Fibroblast of the aortic adventitia (primary cell): ENCODE measurements around the gene GALNT16. TPM values are rescaled to one million over a fixed set of nuclear protein-coding genes. Genes with fewer than 3 reads are reported as not detected.

ENCODE experiments used
- DNase-seq: peaks from one replicate; pipeline ENCODE4 v3.0.0-alpha.2; 2010; ENCODE audit warnings: low read depth
- H3K4me3 ChIP-seq: 2 replicates; pipeline ENCODE4 v1.5.1; 2011; ENCODE audit warnings: low read depth, mild to moderate bottlenecking, control low read depth, low read length, moderate library complexity
- total RNA-seq: library from RNA; depleted of rRNA; stranded (reverse); fragments of >200 nt; gene quantifications from 2 replicates; pipeline ENCODE4 v1.2.3, GENCODE V29; 2012; ENCODE audit warnings: low replicate concordance
- TF ChIP-seq, protein P1 (sequence below): IDR thresholded peaks from 2 replicates; pipeline ENCODE4 v1.5.1; 2011; ENCODE audit warnings: mild to moderate bottlenecking, low read length, control low read depth, inconsistent platforms; ENCODE audit not compliant: insufficient read depth

GALNT16 gene
- total RNA-seq, 1 donor: 4.6 TPM

GRCh38 chr14:69392481-69392880 lies 132.5 kb downstream of the GALNT16 start:
- no peak for DNase-seq
- H3K4me3 ChIP-seq: no peak overlapping the region
- TF ChIP-seq, protein P1, sequence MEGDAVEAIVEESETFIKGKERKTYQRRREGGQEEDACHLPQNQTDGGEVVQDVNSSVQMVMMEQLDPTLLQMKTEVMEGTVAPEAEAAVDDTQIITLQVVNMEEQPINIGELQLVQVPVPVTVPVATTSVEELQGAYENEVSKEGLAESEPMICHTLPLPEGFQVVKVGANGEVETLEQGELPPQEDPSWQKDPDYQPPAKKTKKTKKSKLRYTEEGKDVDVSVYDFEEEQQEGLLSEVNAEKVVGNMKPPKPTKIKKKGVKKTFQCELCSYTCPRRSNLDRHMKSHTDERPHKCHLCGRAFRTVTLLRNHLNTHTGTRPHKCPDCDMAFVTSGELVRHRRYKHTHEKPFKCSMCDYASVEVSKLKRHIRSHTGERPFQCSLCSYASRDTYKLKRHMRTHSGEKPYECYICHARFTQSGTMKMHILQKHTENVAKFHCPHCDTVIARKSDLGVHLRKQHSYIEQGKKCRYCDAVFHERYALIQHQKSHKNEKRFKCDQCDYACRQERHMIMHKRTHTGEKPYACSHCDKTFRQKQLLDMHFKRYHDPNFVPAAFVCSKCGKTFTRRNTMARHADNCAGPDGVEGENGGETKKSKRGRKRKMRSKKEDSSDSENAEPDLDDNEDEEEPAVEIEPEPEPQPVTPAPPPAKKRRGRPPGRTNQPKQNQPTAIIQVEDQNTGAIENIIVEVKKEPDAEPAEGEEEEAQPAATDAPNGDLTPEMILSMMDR: no peak

DNA sequence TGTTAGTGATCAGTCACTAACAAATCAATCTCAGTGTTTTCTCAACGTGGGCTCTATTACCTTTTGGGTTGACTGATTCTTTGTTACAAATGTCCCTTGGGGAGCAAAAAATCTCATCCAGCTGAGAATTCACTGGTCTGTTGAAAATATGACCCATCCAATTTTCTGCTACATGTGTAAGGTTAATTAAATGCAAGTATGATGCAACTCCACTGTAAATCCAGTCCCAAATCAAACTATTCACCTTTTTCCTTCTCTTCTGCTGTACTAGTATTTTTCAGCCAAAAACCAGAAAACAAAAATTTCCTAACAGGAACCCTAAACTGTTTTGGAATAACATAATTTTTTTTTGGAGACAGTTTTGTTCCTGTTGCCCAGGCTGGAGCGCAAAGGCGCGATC lies 136.0 kb downstream of the GALNT16 start:
- TF ChIP-seq, protein P1: no peak
- H3K4me3 ChIP-seq: no peak overlapping the region
- no peak for DNase-seq

- TF ChIP-seq, protein P1: no peak
- peak; percentile 98 for DNase-seq
- peak within 1 kb of the TSS; percentile 94 for H3K4me3 ChIP-seq
These were observed 138.3 kb downstream of the GALNT16 start, which contains the start of the genes ERH and SLC39A9 for GRCh38 chr14:69398053-69398817. Gene ERH, minus strand, starts transcription at chr14:69398299. Its CDS starts 66 bp downstream, at chr14:69398233. Gene SLC39A9, plus strand, starts transcription at chr14:69398692. Its CDS starts 678 bp downstream, at chr14:69399370.

GRCh38 chr14:69398818-69399210 lies 138.9 kb downstream of the GALNT16 start:
- peak overlapping the region; percentile 94 for H3K4me3 ChIP-seq
- TF ChIP-seq, protein P1: no peak
- no peak for DNase-seq

DNA sequence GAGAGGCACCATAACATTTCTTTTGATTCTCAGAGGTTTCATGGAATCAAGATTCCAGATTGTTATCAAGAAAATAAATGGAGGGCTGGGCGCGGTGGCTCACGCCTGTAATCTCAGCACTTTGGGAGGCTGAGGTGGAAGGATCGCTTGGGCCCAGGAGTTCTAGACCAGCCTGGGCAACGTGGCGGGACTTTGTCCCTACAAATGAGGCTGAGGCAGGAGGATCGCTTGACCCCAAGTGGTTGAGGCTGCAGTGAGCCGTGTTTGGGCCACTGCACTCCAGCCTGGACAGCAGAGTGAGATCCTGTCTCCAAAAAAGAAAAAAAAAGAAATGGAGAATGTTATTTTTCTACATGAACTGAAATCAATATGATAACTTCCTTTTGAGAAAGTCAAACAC lies 139.8 kb downstream of the GALNT16 start:
- DNase-seq: no peak
- peak overlapping the region; percentile 94 for H3K4me3 ChIP-seq
- TF ChIP-seq, protein P1: no peak

GRCh38 chr14:69400154-69400553 lies 140.2 kb downstream of the GALNT16 start:
- H3K4me3 ChIP-seq: peak overlapping the region; percentile 94
- DNase-seq: no peak
- TF ChIP-seq, protein P1: no peak
